GM18519 (cell line): ENCODE results near the gene HSP90B1.

ENCODE experiments used
- ATAC-seq: cut with Tn5 transposase; IDR thresholded peaks from one replicate; pipeline ENCODE4 v1.9.1; 2021; ENCODE audit warnings: mild to moderate bottlenecking, moderate library complexity; ENCODE audit not compliant: unreplicated experiment, low FRiP score

HSP90B1 gene

DNA sequence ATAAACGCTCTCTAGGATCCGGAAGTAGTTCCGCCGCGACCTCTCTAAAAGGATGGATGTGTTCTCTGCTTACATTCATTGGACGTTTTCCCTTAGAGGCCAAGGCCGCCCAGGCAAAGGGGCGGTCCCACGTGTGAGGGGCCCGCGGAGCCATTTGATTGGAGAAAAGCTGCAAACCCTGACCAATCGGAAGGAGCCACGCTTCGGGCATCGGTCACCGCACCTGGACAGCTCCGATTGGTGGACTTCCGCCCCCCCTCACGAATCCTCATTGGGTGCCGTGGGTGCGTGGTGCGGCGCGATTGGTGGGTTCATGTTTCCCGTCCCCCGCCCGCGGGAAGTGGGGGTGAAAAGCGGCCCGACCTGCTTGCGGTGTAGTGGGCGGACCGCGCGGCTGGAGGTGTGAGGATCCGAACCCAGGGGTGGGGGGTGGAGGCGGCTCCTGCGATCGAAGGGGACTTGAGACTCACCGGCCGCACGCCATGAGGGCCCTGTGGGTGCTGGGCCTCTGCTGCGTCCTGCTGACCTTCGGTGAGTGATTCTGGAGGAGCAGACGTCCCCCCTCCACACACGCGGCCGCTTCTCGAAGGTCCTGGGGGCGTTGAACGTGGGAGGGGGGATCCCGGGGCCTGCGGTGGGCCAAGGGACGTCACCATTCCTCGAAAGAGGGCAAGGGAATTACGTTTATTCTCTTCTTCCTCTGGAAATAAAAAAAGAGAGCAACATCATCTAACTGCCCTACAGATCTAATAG lies at the start of gene HSP90B1:
HSP90B1 (plus strand) TSS at position 377 of the 753 bp plus-strand sequence; CDS start at position 483, 106 bp downstream.
- ATAC-seq, result peak; percentile 55

DNA sequence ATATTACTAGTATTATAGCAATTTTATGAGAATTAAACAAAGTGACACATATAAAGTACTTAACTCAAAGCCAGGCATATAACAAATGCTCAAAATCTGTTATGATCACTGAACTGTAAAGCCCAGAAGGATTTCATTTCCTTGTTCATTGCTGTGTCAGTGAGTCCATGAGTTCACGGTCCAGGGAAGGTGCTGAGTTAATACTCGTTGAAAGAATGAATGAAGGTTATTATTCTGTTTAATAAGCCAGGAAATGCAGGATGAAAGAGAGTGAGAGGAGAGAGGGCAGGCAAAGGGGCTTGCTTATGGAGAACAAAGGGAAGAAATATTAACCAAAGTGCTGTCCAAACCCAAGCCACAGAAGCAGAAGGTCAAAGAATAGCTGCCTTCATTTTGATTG lies 48.9 kb upstream of the HSP90B1 start:
- no peak for ATAC-seq

DNA sequence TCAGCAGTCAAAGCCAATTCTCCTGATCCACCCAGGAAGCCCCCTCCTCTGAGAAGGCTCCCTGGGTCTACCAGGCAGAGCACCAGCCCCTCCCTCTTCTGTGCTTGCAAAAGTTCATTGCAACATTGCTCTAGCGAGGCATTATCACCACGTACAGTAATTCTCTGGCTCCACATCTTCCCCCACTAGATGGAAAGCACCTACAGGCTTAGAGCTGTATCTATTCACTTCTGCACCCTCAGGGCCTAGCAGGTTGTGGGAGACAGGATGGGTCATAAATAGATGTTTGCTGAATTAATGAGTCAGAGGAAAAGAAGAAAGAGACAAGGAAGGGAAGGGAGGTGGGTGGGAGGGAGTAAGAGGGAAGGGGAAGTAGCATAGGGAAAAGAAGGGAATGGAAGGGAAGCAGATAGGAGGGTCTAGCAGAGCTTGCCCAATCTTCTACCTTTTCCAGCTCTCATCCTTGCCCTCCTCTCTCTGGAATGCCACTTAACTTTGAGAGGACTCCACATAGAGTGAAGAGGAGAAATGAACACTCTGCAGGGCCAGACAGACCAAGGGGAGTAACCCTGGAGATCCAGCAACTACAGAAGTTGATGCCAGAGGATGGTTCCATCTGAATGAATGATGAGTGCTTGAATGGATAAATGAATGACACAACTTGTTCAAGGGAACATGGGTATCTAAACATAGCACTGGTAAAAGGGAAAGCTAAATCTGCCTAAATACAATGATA lies 47.2 kb upstream of the HSP90B1 start:
- no peak for ATAC-seq

DNA sequence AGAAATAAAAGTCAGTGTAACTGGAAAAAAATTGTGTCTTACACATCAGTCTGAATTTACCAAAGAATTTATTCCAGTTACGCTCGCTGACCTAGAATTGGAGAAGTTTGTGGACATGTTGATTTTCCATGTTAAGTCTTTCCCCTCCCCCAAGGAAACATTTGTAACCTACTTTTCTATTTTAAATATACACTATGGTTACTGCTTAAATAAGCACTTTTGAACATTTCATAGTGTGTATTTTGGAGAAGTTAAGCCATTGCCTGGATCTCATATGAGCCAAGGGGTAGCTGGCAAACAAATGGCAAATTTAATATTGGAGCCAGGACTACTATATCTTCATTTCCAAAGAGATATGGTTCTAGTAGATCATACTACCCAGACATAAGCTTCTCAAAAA lies 46.3 kb upstream of the HSP90B1 start:
- ATAC-seq, result no peak

DNA sequence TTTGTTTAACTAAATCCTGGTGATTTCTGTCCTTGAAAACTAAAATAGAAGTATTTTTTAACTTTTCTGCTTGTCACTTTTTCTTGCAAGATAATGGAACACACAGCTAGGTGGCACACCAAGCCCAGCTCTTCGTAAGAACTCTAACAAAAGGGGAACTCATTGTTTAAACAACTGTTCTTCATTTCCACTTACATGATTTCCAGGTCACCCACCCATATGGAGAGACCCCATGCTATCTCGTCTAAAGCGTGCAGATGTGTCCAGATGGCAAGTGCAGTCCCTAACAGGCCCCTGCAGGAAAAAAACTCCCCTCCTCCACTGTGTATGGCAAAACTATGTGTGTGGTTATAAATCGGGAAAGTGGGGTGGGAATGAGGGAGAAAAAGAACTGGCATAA lies 45.9 kb upstream of the HSP90B1 start:
- ATAC-seq, result no peak

DNA sequence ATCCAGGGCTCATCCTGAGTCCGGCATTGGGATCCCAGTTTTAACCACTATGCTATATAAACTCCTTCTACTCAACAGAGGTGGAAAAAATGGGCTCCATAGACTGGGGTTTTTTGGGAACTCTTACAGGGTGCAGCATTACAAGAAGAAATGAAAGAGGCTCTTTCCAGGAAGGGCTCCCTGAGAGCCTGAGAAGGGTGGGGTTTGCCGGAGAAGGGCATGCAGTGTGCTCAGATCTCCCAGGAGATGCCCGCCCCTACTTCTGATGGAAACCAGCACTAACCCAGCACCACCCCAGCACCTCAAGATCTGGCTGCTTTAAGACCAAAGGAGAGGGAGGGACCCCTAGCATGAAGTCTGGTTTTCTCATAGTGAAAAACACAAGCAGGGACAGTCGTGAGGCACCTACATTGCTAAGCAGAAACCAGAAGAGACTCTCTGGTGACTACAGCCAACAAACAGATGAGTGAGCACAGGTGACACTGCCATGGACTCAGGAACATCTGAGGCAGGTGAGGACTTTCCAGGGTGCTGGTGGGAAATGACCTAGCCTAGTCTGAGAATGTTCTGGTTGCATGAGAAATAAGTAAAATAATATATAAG lies 43.9 kb upstream of the HSP90B1 start:
- no peak for ATAC-seq

DNA sequence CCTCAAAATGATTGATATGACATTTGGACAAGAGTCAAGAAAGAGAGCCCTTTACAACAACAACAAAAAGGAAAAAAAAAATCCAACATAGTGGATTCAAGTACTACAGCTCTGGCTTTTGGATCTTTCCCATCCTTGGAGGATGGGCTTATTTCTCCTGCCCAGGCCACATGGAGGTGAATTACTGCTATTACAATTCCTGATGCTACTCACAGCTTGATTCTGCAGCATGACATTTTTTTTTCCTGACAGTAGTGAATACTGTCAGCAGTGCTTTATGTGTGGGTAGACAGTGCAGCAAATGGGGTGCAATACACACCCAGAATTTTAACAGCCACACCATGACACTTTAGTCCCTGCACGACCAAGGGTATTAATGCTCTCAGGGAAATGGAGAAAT lies 42.5 kb upstream of the HSP90B1 start:
- no peak for ATAC-seq

DNA sequence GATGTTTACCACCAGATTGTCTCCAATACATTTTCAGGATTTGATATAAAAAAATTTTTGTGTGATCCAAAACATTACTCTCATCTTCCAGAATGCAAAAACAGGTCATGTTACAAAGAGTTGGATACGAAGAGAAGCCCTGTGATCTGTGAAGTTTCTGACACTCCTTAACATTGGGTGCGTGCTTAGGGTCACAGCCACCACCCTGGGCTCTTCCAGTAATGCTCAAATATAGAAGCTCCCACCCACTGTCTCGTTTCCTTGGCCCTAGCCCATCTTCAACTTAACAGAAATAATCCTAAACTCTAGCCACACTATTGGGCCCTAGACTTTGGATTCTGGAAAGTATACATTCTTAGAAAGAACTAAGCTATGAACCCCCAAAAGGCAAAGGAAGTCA lies 32.9 kb upstream of the HSP90B1 start:
- no peak for ATAC-seq

DNA sequence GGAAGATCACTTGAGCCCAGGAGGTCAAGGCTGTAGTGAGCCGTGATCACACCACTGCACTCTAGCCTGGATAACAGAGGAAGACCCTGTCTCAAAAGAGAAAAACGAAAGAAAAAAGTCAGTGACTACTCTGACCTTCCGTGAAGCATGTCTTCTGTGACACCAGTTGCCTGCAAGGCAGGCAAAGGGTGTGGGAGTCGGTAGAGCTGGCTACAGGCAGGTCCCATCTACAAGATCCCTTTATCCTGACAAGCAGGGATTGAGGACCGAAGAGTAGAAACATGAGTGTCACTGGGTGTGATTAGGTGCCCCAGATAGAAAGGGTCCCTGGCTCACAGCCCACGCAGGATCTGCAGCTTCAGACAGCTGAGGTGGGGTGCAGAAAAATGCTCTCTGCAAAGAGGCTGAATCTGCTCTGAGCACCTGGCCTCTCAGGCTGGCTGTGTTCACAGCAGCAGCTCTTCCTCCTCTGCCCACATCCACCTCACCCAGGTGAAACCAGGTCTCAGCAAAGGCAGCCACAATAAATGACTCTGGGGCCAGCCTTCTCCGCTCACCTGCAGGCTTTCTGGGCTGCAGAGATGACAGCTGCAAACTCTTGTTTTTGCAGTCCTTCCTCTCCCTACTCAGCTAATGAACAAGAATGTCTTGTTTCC lies 28.6 kb upstream of the HSP90B1 start:
- no peak for ATAC-seq

DNA sequence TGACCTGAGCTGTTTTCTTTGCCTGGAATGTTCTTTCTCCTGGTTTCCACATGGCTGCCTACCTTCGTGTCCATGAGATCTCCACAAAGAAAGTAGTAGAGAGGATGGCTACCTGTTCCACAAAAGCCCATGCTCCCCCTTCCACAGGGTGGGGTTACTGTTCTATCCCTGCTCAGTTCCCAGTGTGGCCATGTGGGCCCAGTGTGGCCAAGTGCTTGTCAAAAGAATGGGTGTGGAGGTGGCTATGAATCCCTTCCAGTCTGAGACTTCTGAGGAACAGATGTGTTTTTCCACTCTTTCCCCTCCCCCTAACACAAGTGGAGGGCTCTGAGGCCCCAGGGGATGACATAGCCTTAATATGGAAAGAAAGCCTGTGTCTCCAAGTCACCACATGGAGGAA lies 26.2 kb upstream of the HSP90B1 start:
- ATAC-seq, result no peak

DNA sequence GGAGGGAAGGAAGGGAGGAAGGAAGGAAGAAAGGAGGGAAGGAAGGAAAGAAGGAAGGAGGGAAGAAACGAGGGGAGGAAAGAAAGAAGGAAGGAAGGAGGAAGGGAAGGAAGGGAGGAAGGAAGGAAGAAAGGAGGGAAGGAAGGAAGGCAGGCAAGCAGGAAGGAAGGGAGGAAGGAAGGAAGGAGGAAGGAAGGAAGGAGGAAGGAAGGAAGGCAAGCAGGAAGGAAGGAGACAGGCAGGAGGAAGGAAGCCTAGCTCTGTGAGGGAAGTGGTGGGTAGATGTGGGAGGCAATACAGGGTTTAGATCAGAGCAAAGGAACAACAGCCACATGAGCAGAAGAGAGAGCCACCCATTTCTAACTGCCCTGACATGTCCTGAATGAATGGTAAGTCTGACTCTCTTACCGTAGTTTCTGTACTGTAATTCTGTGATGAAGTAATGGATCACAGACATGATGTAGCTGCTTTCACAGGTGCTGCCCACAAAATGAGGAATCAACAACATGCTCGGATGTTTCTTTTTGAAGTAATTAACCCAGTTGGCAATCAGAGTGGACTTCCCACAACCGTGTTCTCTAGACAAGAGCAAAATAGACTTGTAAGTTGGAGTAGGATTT lies 24.4 kb upstream of the HSP90B1 start:
- no peak for ATAC-seq

DNA sequence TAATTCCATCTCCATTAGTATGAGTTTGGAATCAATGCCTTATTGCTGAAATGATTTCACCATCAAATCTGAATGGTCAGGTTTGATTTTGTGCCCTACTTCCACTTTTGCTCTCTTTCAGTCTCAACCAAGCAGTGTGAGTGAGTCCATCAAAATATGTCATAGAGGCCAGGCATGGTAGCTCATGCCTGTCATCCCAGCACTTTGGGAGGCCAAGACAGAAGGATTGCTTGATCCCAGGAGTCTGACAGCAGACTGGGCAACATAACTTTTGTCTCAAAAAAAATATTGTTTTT lies 22.0 kb upstream of the HSP90B1 start:
- ATAC-seq, result no peak

DNA sequence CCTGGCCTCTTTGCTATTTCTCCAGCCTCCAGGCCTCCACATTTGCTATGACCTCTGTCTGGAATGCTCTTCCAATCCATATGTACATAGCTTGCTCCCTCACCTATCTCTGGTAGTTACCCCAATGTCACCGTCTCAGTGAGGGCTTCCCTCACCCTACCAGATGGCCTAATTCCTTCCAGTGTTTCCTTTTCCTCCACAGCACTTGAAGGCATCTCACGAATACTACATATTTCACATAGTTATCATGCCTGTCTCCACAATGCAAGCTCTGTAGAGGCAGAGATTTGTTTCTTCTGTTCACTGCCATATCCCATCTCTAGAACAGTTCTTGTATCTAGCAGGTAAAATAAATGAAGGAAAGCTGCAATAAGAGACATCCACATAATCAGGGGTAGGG lies 21.3 kb upstream of the HSP90B1 start:
- no peak for ATAC-seq

DNA sequence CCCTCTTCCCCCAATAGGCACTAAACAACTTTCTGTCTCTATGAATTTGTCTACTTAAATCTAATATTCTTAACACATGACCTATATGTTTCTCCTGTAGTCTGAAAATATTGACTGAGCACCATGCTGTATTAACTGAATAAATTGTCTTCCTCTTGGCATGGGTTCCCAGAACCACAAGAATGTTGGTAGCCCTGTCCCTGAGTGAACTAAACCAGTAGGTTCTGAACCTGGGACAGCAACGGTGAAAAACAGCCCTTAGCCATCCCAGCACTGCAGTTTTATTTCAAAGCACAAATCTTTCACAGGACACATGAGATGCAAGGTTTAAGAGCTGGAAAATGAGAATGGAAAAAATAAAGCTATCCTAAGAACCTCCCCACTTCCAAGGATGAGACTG lies 20.4 kb upstream of the HSP90B1 start:
- no peak for ATAC-seq

DNA sequence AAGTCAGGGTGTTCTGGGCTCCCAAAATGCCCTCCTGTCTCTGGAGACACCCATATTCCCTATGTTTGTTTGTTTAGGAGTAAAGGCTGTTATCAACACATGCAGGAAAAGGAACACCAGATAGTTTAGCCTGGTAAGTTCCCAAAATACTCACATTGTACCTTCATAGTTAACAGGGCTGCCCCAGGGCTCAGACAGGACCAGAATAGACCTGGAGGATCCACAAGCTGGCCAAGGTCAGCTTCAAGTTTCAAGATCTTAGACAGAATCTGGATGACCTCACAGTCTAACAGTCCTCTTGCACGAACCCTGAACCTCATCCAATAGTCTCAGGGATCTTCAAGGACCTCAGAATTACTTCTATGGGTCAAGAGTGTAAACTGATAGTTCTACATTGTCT lies 18.1 kb upstream of the HSP90B1 start:
- no peak for ATAC-seq

DNA sequence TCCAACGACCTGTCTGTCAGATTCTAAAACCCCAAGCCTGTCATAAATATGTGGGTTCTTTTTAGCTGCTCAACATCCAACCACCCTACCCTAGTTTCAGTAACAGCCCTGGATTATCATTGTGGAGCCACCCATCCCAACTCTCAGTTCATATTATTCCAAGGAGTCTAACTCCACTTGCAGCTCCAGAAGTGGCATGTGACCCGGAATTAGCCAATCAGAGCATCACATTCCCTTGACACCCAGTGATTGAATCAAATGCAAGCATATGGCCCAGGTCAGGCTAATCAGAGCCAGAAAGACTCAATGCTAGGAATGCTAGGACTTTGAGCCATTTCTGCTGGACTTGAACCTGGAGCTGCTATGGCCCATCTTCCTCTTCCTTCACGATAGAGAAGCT lies 17.1 kb upstream of the HSP90B1 start:
- ATAC-seq, result no peak

DNA sequence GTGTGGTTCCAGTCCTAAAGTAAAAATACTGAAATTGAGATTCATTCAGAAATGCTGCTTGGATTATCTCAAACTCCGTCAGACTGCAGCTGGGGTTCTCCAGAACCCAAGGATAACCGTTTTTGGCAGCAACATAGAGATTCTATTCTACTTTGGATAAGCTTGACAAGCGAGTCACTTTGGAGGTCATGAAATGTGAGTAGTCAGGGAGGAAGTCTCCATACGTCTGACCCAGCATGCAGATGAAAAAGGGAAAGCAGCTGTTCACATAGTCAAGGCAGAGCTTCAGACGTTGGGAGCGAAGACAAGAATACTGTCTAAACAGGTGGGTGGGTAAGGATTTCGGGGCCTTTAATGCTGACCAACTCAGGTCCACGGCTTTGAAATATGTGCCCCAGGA lies 14.9 kb upstream of the HSP90B1 start:
- no peak for ATAC-seq

DNA sequence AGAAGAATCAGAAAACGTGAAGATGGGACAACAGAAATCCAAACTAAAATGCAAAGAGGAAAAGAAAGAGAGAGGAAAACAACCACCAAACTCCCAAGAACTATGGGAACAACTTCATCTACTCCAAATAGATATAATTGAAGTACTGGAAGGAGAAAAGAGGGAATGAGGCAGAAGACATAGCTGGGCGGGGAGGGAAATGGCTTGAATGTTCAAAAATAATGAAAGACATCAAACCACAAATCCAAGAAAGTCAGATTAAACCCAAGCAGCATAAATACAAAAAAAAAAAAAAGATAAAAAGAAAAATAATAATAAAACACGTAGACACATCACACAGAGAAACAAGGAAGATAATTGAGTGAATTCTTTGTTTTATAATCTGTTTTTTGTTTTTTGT lies 12.3 kb upstream of the HSP90B1 start:
- no peak for ATAC-seq

DNA sequence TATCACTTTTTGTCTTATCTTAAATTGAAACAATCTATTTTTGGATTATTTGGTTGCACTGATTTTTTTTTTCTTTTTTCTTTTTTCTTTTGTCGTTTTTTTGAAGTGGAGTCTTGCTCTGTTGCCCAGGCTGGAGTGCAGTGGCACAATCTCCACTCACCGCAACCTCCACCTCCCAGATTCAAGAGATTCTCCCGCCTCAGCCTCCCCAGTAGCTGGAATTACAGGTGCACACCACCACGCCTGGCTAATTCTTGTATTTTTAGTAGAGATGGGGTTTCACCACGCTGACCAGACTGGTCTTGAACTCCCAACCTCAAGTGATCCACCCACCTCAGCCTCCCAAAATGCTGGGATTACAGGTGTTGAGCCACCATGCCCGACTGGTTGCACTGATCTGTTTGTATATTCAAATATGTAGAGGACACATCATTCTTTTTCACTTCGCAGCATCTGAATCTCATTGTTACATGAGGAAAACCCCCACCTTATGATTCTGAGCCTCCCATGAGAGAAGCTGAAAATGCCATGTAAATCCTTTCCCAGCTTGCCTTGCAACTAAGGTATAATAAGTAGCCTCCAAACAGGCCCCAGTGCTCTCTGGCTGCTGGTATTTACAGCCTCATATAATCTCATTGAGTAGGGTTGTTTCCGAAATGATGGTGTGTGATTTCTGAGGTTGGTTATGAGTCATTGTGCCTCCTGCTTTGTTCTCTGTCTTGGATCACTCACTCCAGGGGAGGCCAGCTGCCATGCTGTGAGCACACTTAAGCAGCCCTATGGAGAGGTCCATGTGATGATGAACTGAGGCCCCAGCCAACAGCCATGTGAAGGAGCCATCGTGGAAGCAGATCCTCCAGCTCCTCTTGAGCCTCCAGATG lies 5.2 kb upstream of the HSP90B1 start:
- ATAC-seq, result peak; percentile 40

DNA sequence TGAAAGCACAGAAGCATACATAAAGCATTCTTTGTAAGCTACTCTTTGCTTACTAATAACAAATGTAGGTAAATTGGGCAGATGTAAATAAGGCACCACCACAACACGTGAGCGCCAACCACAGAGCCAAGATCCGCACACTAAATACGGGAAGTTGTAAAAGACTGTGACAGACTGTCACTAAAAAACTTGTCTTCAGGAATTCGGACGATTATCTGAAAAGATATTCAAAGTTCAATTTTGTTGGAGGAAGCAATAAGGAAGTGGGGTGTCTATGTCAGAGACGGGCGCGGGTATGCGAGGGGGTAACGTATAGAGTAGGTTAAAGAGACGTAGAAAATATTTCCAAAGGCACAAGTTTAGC lies 1.5 kb upstream of the HSP90B1 start:
- ATAC-seq, result no peak
